Measurements from ENCODE around the gene FETUB.

- no peak for TF ChIP-seq GATA3 (IDR thresholded peaks at IDR 0.05; ENCODE audit: low read depth, low read length)
- TF ChIP-seq GATA2 (IDR thresholded peaks at IDR 0.05; ENCODE audit: low read depth, low read length) = no peak
Measured at GRCh38 chr3:186693843-186694242, 53.6 kb downstream of the FETUB start.
